IPS-18a (cell line): ENCODE data around the gene SLC1A2.

Source experiments
- H3K27ac ChIP-seq: one replicate; pipeline ENCODE4 v1.5.1; 2013; ENCODE audit warnings: low read length
- H3K27me3 ChIP-seq: one replicate; pipeline ENCODE4 v1.6.1; 2013; ENCODE audit warnings: mild to moderate bottlenecking, low read length; ENCODE audit not compliant: control insufficient read depth, insufficient read depth
- H3K36me3 ChIP-seq: one replicate; pipeline ENCODE4 v1.6.1; 2013; ENCODE audit warnings: low read depth, low read length; ENCODE audit not compliant: control insufficient read depth
- H3K4me1 ChIP-seq: one replicate; pipeline ENCODE4 v1.6.1; 2013; ENCODE audit warnings: low read depth, low read length; ENCODE audit not compliant: control insufficient read depth
- H3K4me3 ChIP-seq: one replicate; pipeline ENCODE4 v1.5.1; 2013; ENCODE audit warnings: low read length
- H3K9ac ChIP-seq: one replicate; pipeline ENCODE4 v1.6.1; 2013; ENCODE audit warnings: mild to moderate bottlenecking, low read length, moderate library complexity
- H3K9me3 ChIP-seq: one replicate; pipeline ENCODE4 v1.6.1; 2013; ENCODE audit warnings: low read depth, low read length; ENCODE audit not compliant: control insufficient read depth

SLC1A2 gene

GRCh38 chr11:35373284-35373933 lies 45.9 kb downstream of the SLC1A2 start:
- H3K27me3 ChIP-seq: no peaks in the 10 kb centered on the region
- H3K36me3 ChIP-seq: no peaks in the 10 kb centered on the region
- H3K9ac ChIP-seq: no peak overlapping the region
- H3K27ac ChIP-seq: no peak overlapping the region
- no peaks in the 10 kb centered on the region for H3K4me1 ChIP-seq
- no peak overlapping the region for H3K4me3 ChIP-seq
- no peaks in the 10 kb centered on the region for H3K9me3 ChIP-seq

DNA sequence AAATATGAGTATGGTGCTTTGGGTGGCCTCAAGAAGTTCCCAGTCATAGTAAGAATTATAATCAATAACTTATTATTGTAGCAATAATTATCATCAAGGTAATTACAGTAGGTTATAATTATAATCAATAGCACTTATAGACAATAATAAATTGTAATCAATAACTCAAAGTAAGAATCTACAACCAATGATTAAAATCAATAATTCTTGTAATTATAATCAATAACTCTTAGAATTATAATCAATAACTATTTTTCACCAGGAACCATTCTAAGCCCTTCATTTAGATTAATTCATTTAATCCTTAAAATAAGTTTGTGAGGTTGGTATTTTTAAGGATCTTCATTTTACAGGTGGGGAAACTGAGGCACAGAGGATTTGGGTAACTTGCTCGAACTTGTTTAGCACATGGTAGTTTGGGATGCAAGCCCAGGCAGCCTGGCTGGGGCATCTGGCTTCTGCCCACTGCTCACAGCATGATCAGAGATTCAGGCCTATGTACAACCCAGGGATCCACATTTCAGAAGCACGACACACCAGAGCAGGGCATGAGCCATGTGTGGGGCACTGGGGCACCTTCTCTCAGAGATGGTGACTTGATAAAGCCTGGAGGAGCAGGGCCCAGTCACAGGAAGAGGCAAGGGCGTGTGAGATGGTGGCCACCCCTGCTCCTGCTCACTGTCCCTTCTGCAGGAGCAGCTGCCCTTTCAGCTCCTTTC lies 46.6 kb downstream of the SLC1A2 start:
- H3K27ac ChIP-seq: no peak overlapping the region

DNA sequence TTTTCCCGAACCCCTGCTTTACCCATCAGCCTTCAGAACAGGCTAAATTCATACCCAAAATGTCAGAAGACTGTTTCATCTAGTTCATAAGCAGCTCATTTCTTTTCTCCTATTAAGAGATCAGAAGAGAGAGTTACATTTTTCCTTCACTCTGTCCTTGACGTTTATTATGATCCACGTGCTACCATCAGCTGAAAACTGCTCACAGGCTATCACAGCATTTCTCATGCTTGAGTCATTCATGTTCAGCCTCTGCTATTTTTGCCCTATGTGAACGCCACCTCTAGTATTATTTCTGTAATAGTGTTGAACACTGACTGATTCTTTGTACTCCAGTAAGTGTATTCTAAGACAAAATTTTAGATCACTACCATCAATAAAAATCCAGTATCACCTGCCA lies 51.9 kb downstream of the SLC1A2 start:
- H3K27ac ChIP-seq: no peak overlapping the region
- H3K9ac ChIP-seq: no peak overlapping the region
- H3K4me1 ChIP-seq: no peaks in the 10 kb centered on the region

More for the DNA sequence above, 46.6 kb downstream of the SLC1A2 start:
- Histone ChIP-seq H3K9ac (no peak overlapping the region), H3K4me1 (no peaks in the 10 kb centered on the region), H3K9me3 (no peaks in the 10 kb centered on the region), H3K36me3 (no peaks in the 10 kb centered on the region), H3K4me3 (no peak overlapping the region), H3K27me3 (no peaks in the 10 kb centered on the region)

GRCh38 chr11:35366798-35367197 lies 52.6 kb downstream of the SLC1A2 start:
- Histone ChIP-seq H3K4me3 (no peak overlapping the region), H3K36me3 (no peaks in the 10 kb centered on the region), H3K9me3 (no peaks in the 10 kb centered on the region), H3K4me1 (no peaks in the 10 kb centered on the region), H3K27me3 (no peaks in the 10 kb centered on the region), H3K9ac (no peak overlapping the region), H3K27ac (no peak overlapping the region)

More for the DNA sequence above, 51.9 kb downstream of the SLC1A2 start:
- H3K27me3 ChIP-seq: no peaks in the 10 kb centered on the region
- no peak overlapping the region for H3K4me3 ChIP-seq
- H3K9me3 ChIP-seq: no peaks in the 10 kb centered on the region
- H3K36me3 ChIP-seq: no peaks in the 10 kb centered on the region

GRCh38 chr11:35365961-35366360 lies 53.4 kb downstream of the SLC1A2 start:
- Histone ChIP-seq H3K4me3 (no peak overlapping the region), H3K27ac (no peak overlapping the region), H3K9me3 (no peaks in the 10 kb centered on the region), H3K36me3 (no peaks in the 10 kb centered on the region), H3K4me1 (no peaks in the 10 kb centered on the region), H3K27me3 (no peaks in the 10 kb centered on the region), H3K9ac (no peak overlapping the region)

DNA sequence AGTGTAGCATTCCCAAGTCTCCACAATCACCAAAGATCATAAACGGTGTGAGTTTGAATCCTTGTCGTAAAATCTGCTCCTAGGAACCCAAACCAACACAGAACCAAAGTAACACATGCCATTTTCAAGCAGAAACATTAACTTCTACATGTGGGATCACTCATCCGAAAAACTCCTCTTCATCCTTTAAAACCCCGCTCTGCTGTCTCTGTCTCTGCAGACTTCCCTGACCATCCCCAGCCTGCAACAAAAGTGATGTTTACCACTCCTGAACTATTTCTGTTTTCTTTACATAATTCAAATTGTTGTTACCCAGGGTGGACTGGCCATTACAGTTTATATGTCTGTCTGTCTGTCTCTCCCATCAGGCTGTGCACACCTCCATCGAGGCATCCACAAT lies 54.0 kb downstream of the SLC1A2 start:
- Histone ChIP-seq H3K9ac (no peak overlapping the region), H3K4me1 (no peaks in the 10 kb centered on the region), H3K27me3 (no peaks in the 10 kb centered on the region), H3K4me3 (no peak overlapping the region), H3K27ac (no peak overlapping the region), H3K36me3 (no peaks in the 10 kb centered on the region), H3K9me3 (no peaks in the 10 kb centered on the region)

GRCh38 chr11:35363854-35364780 lies 55.2 kb downstream of the SLC1A2 start:
- H3K4me1 ChIP-seq: no peaks in the 10 kb centered on the region
- no peak overlapping the region for H3K27ac ChIP-seq
- no peak overlapping the region for H3K9ac ChIP-seq
- H3K9me3 ChIP-seq: no peaks in the 10 kb centered on the region
- H3K27me3 ChIP-seq: no peaks in the 10 kb centered on the region
- no peaks in the 10 kb centered on the region for H3K36me3 ChIP-seq
- H3K4me3 ChIP-seq: no peak overlapping the region

- H3K27ac ChIP-seq: no peak overlapping the region
- no peaks in the 10 kb centered on the region for H3K9me3 ChIP-seq
- H3K27me3 ChIP-seq: no peaks in the 10 kb centered on the region
- no peak overlapping the region for H3K9ac ChIP-seq
- H3K4me1 ChIP-seq: no peaks in the 10 kb centered on the region
- H3K4me3 ChIP-seq: no peak overlapping the region
- no peaks in the 10 kb centered on the region for H3K36me3 ChIP-seq
Measured at GRCh38 chr11:35363246-35363801, 56.0 kb downstream of the SLC1A2 start.

DNA sequence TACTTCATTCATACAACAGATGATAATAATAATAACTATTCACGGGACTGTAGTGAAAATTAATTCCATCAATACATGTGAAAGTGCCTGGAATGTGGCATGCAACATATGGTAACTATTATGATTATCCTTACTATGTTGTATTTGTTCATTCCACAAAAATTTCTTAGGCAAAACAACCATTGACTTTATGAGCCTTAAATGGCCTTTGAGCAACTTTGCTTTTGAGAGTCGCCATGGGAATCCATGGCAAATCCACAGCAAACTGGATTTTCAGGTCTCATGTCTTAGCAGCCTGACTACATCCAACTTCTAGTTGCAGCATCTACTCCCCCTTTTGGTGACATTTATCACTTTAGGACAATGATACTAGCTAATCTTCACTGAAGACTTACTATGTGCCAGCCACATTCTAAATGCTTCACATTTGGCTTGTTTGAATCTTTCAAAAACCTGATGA lies 56.8 kb downstream of the SLC1A2 start:
- Histone ChIP-seq H3K9ac (no peak overlapping the region), H3K4me3 (no peak overlapping the region), H3K4me1 (no peaks in the 10 kb centered on the region)

DNA sequence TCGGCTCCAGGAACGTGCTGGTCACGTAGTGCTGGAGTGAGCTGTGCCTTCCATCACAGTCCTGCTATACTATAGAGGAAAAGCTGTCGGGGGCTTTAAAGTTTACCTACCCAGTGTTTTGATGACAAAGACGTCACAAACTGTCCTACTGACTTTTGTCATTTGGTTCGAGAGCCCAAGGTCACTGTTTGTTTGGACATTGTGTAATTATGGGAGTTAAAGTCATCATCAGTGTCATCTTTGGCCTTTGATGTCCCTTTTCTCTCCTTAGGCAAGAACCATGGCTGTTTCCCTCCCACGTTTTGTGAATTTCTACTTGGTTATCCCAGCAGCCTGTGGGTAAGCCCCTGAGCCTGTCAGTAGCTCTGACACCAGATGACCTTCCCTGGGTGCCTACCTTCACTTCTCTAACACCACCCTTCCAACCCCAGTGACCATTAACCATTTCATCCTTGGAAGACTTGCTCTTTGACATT lies 59.3 kb downstream of the SLC1A2 start:
- Histone ChIP-seq H3K27ac (no peak overlapping the region), H3K27me3 (no peaks in the 10 kb centered on the region), H3K4me3 (no peak overlapping the region), H3K36me3 (no peaks in the 10 kb centered on the region), H3K9me3 (no peaks in the 10 kb centered on the region), H3K4me1 (no peaks in the 10 kb centered on the region), H3K9ac (no peak overlapping the region)

More for the DNA sequence above, 56.8 kb downstream of the SLC1A2 start:
- no peaks in the 10 kb centered on the region for H3K27me3 ChIP-seq
- H3K36me3 ChIP-seq: no peaks in the 10 kb centered on the region
- H3K9me3 ChIP-seq: no peaks in the 10 kb centered on the region
- no peak overlapping the region for H3K27ac ChIP-seq
